Tibial nerve (tissue), 4 donors: ENCODE data around the gene NEMP1.

Experiments
- CTCF ChIP-seq, 5 experiments: fragments of 200-600 bp in 3 of 5; fragments of 450-650 bp in 2 of 5; sonication (generic) in 3 of 5; IDR thresholded peaks; one replicate each; pipeline ENCODE4 v1.5.1; 2016 to 2019; ENCODE audit warnings: antibody characterized with exemption in 5 of 5, mild to moderate bottlenecking in 3 of 5, moderate library complexity in 2 of 5
- EP300 ChIP-seq, 2 donors: sonication (generic); formaldehyde crosslinking; IDR thresholded peaks; one replicate each; pipeline ENCODE4 v1.6.1; 2017; ENCODE audit warnings: antibody characterized with exemption in 2 of 2, mild to moderate bottlenecking in 1 of 2
- POLR2A ChIP-seq, 2 donors: fragments of 450-650 bp; IDR thresholded peaks; one replicate each; pipeline ENCODE4 v1.6.1; 2017; ENCODE audit warnings: antibody characterized with exemption in 2 of 2, mild to moderate bottlenecking in 2 of 2, moderate library complexity in 2 of 2

DNA sequence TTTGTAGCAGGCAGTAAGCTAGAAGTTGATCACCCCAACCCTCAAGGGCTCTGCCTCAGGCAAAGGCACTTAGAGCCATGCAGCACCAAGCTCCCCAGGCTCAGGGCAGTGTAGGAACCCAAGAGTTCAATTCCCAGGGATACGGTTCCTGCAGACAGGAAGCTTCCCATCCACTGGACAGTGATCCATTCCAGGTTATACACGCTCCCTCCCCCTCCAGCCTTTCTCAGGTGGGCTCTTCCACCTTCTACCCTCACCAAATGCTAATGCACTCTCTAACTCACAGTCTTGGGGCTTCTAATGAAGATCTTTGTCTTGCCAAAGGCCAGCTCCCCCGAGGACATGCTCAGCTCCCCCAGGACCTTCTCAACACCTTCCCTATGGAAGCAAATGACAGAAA, 41.3 kb downstream of the NEMP1 start:
- TF ChIP-seq CTCF (IDR thresholded peaks at IDR 0.05) = no peak
- TF ChIP-seq POLR2A (IDR thresholded peaks at IDR 0.05) = no peak
- TF ChIP-seq EP300 (IDR thresholded peaks at IDR 0.05) = no peak
